A549 (cell line): ENCODE results near the gene SLC16A12. TPM values are rescaled to one million over a fixed set of nuclear protein-coding genes. Genes with fewer than 3 reads are reported as not detected.

ENCODE experiments used
- ATAC-seq, 2 experiments: fragments of 200-7000 bp in 1 of 2; fragments of >200 bp in 1 of 2; cut with Nextera tagmentation in 1 of 2; cut with Tn5 transposase in 1 of 2; 3 replicates each; pipeline versions ENCODE4 v1.8.0 to v1.9.1; 2018 to 2020; ENCODE audit warnings: mild to moderate bottlenecking in 1 of 2, moderate library complexity in 1 of 2
- CTCF ChIA-PET: fragments of 300-600 bp; sonication (Branson Sonifier 250); formaldehyde crosslinking; extraction: SDS; loops from one replicate; lab custom pipeline; 2021; ENCODE audit warnings: antibody characterized with exemption, inconsistent platforms; lab: Yijun Ruan, JAX
- POLR2A ChIA-PET: fragments of 350-600 bp; formaldehyde crosslinking; extraction: SDS; loops from one replicate; lab custom pipeline; 2021; ENCODE audit warnings: antibody characterized with exemption, inconsistent platforms; lab: Yijun Ruan, JAX
- DNase-seq, 2 experiments: peaks; one replicate each; pipeline versions ENCODE4 v3.0.0 to v3.0.0-alpha.2; 2011 to 2016; ENCODE audit warnings: low read depth in 1 of 2, low spot score in 1 of 2
- FAIRE-seq: peaks from 2 replicates; lab custom pipeline; 2011; peaks lifted over from hg19 to GRCh38; lab: Jason Lieb, UNC
- H3K27ac ChIP-seq, 2 experiments: fragments of >200 bp; sonication (Bioruptor Twin); formaldehyde crosslinking; 3 replicates each; pipeline ENCODE4 v1.5.1; 2016 to 2017
- H3K4me1 ChIP-seq: fragments of >200 bp; sonication (Bioruptor Twin); formaldehyde crosslinking; 3 replicates; pipeline ENCODE4 v1.6.1; 2016
- H3K4me2 ChIP-seq: fragments of >200 bp; sonication (Bioruptor Twin); formaldehyde crosslinking; 3 replicates; pipeline ENCODE4 v1.6.1; 2016
- H3K4me3 ChIP-seq: fragments of >200 bp; sonication (Bioruptor Twin); formaldehyde crosslinking; 3 replicates; pipeline ENCODE4 v1.5.1; 2016
- H3K9me3 ChIP-seq: fragments of >200 bp; sonication (Bioruptor Twin); formaldehyde crosslinking; 3 replicates; pipeline ENCODE4 v1.6.1; 2016
- CBX2 ChIP-seq: fragments of 200-600 bp; sonication (generic); IDR thresholded peaks from 2 replicates; pipeline ENCODE4 v1.6.1; 2016; ENCODE audit warnings: low read depth, mild to moderate bottlenecking, borderline replicate concordance
- CHD2 ChIP-seq: fragments of 150-350 bp; IDR thresholded peaks from 2 replicates; pipeline ENCODE4 v1.6.1; 2014; ENCODE audit warnings: low read length; ENCODE audit not compliant: partially characterized antibody
- CHD4 ChIP-seq: fragments of 200-600 bp; sonication (generic); IDR thresholded peaks from 2 replicates; pipeline ENCODE4 v1.6.1; 2016; ENCODE audit warnings: antibody characterized with exemption, mild to moderate bottlenecking, borderline replicate concordance
- EHF ChIP-seq: fragments of 250-450 bp; sonication (Bioruptor Pico); IDR thresholded peaks from 2 replicates; pipeline ENCODE4 v1.5.0; 2020; ENCODE audit warnings: mild to moderate bottlenecking
- EHMT2 ChIP-seq: fragments of 200-600 bp; sonication (generic); IDR thresholded peaks from 2 replicates; pipeline ENCODE4 v1.6.1; 2016; ENCODE audit warnings: antibody characterized with exemption, low read depth, mild to moderate bottlenecking, moderate library complexity
- ESRRA ChIP-seq: fragments of 150-350 bp; IDR thresholded peaks from 2 replicates; pipeline ENCODE4 v1.6.1; 2014; ENCODE audit warnings: mild to moderate bottlenecking, low read length, borderline replicate concordance
- FOXS1 ChIP-seq: fragments of 250-450 bp; sonication (Bioruptor Pico); IDR thresholded peaks from 2 replicates; pipeline ENCODE4 v1.5.0; 2020; ENCODE audit warnings: mild to moderate bottlenecking, moderate library complexity
- HOXB5 ChIP-seq: fragments of 250-450 bp; sonication (Bioruptor Pico); IDR thresholded peaks from 2 replicates; pipeline ENCODE4 v1.5.0; 2020; ENCODE audit warnings: mild to moderate bottlenecking, moderate library complexity
- KDM5A ChIP-seq: fragments of 200-600 bp; sonication (generic); IDR thresholded peaks from 2 replicates; pipeline ENCODE4 v1.6.1; 2016; ENCODE audit warnings: antibody characterized with exemption, mild to moderate bottlenecking
- MAFK ChIP-seq: fragments of 450-650 bp; IDR thresholded peaks from 2 replicates; pipeline ENCODE4 v1.6.1; 2014; ENCODE audit not compliant: partially characterized antibody
- MAZ ChIP-seq: fragments of 150-350 bp; IDR thresholded peaks from 2 replicates; pipeline ENCODE4 v1.6.1; 2014; ENCODE audit warnings: antibody characterized with exemption, low read depth, low read length, borderline replicate concordance
- MYC ChIP-seq: IDR thresholded peaks from 2 replicates; pipeline ENCODE4 v1.6.1; 2012; ENCODE audit warnings: mild to moderate bottlenecking, inconsistent platforms, low read length, improper control_type of control experiment, borderline replicate concordance
- PHF8 ChIP-seq: fragments of 200-600 bp; sonication (generic); IDR thresholded peaks from 2 replicates; pipeline ENCODE4 v1.6.1; 2016; ENCODE audit warnings: low read depth, mild to moderate bottlenecking, antibody characterized with exemption, moderate library complexity, borderline replicate concordance
- POLR2A ChIP-seq: IDR thresholded peaks from 2 replicates; pipeline ENCODE4 v1.6.1; 2012; ENCODE audit warnings: mild to moderate bottlenecking, low read length
- RAD21 ChIP-seq, 2 experiments: fragments of >200 bp in 1 of 2; sonication (Bioruptor Twin) in 1 of 2; formaldehyde crosslinking in 1 of 2; IDR thresholded peaks in 1 of 2; conservative IDR thresholded peaks in 1 of 2; 2 replicates in 1 of 2; 3 replicates in 1 of 2; pipeline ENCODE4 v1.6.1; 2012 to 2018; ENCODE audit warnings: inconsistent platforms in 1 of 2
- RCOR1 ChIP-seq: fragments of 150-350 bp; IDR thresholded peaks from 2 replicates; pipeline ENCODE4 v1.6.1; 2014; ENCODE audit warnings: antibody characterized with exemption, low read length, low read depth
- SMC3 ChIP-seq: fragments of >200 bp; sonication (Bioruptor Twin); formaldehyde crosslinking; IDR thresholded peaks from 3 replicates; pipeline ENCODE4 v1.6.1; 2018; ENCODE audit warnings: inconsistent platforms
- TFCP2L1 ChIP-seq: fragments of 250-450 bp; sonication (Bioruptor Pico); IDR thresholded peaks from 2 replicates; pipeline ENCODE4 v1.5.0; 2021; ENCODE audit warnings: mild to moderate bottlenecking
- ZC3H11A ChIP-seq: fragments of 450-650 bp; IDR thresholded peaks from 2 replicates; pipeline ENCODE4 v1.6.1; 2014; ENCODE audit warnings: antibody characterized with exemption, mild to moderate bottlenecking
- ZFP36 ChIP-seq: fragments of 450-650 bp; IDR thresholded peaks from 2 replicates; pipeline ENCODE4 v1.6.1; 2014; ENCODE audit warnings: borderline replicate concordance; ENCODE audit not compliant: partially characterized antibody
- ZNF302 ChIP-seq: fragments of 250-450 bp; sonication (Bioruptor Pico); IDR thresholded peaks from 2 replicates; pipeline ENCODE4 v1.9.0; 2021; ENCODE audit warnings: inconsistent platforms, mild to moderate bottlenecking, moderate library complexity
- ZSCAN20 ChIP-seq: fragments of 250-450 bp; sonication (Bioruptor Pico); IDR thresholded peaks from 2 replicates; pipeline ENCODE4 v1.8.0; 2022; ENCODE audit warnings: mild to moderate bottlenecking, moderate library complexity
- WGBS: methylation state at CpG from one replicate; pipeline ENCODE4 v1.1.6; 2017; ENCODE audit errors: missing lambda C conversion rate; 5-methylcytosine and 5-hydroxymethylcytosine counted together
- polyA plus RNA-seq, 4 experiments: library from polyadenylated mRNA; depleted of rRNA in 3 of 4; stranded (reverse); fragments of >200 nt; fragmentation: RNase III in 1 of 4; extraction: RNeasy Plus Mini Kit Qiagen cat#74134 plus additional on column Dnase treatment in 1 of 4; gene quantifications; 2 replicates in 3 of 4; 3 replicates in 1 of 4; pipeline ENCODE4 v1.2.3, GENCODE V29; 2011 to 2017
- TF ChIP-seq, protein P1 (sequence below): IDR thresholded peaks from 2 replicates; pipeline ENCODE4 v1.6.1; 2012
- TF ChIP-seq, protein P2 (sequence below): fragments of 150-350 bp; IDR thresholded peaks from 2 replicates; pipeline ENCODE4 v1.6.1; 2014; ENCODE audit warnings: low read depth, mild to moderate bottlenecking, low read length
- TF ChIP-seq, protein P3 (sequence below): fragments of >200 bp; sonication (Bioruptor Twin); formaldehyde crosslinking; IDR thresholded peaks from 2 replicates; pipeline ENCODE4 v1.6.1; 2016

SLC16A12 gene
- polyA plus RNA-seq, 2 of the 4 experiments (the other 2 are of a cell fraction): 0.14 to 0.19 TPM

DNA sequence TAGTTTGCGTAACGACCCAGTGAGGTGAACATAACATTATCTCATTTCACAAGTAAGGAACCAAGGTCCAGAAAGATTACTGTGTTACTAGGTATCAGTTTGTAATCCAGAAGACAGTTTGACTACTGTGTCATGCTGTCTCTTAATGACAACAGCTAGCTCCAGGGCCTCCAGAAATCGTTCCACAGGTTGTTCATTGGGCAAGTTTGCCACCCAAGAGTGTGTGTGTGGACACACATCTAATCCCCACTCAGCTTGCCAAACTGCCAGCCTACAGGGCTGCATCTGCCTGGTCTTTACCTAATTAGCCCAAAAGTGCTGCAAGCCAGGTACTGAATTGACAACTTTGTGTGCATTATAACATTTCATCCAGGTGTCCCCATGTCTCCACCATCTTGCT lies 27.9 kb upstream of the SLC16A12 start:
- CTCF ChIA-PET: interaction anchor here (1.0 to 8.5 kb wide), 12 partner anchors 8 to 313 kb away, joined by 3 to 88 read pairs (median 4); no protein-coding TSS in a partner anchor
- POLR2A ChIA-PET: no interaction called here
- H3K27ac ChIP-seq: peak overlapping the region in 1 of 2 experiments; percentile 6; a peak in 1 of 6 replicates
- no peak for TF ChIP-seq MAZ
- no peak for TF ChIP-seq POLR2A
- no peak for TF ChIP-seq MYC
- TF ChIP-seq, protein P1, sequence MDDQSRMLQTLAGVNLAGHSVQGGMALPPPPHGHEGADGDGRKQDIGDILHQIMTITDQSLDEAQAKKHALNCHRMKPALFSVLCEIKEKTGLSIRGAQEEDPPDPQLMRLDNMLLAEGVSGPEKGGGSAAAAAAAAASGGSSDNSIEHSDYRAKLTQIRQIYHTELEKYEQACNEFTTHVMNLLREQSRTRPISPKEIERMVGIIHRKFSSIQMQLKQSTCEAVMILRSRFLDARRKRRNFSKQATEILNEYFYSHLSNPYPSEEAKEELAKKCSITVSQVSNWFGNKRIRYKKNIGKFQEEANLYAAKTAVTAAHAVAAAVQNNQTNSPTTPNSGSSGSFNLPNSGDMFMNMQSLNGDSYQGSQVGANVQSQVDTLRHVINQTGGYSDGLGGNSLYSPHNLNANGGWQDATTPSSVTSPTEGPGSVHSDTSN: no peak
- no peak for TF ChIP-seq CBX2
- DNase-seq: no peak
- H3K9me3 ChIP-seq: no peaks in the 10 kb centered on the region
- ATAC-seq: no peak
- no peak for FAIRE-seq
- WGBS: 83% methylated on average over 3 of the region's 3 CpGs
- no peaks in the 10 kb centered on the region for H3K4me1 ChIP-seq
- H3K4me3 ChIP-seq: no peak overlapping the region
- no peak overlapping the region for H3K4me2 ChIP-seq

DNA sequence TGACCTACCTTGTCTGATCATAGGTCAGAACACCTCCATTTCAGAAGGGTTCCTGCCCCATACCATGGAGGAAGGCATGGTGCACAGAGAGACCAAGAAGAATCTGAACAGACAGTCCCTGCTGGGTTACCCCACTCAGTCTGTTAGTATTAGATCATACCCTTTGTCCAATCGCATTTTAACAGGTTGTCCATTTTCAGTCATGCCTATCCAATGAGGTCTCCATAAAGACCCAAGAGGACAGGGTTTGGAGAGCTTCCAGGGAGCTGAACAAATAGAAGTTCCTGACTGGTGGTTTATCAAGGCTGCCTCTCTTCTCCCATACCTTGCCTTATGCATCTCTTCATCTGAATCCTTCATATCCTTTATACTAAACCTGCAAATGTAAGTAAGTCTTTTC lies 21.2 kb upstream of the SLC16A12 start:
- TF ChIP-seq TFCP2L1 (CRISPR knock-in tag) (no peak), HOXB5 (CRISPR knock-in tag) (no peak), CHD2 (no peak)
- FAIRE-seq (no peak), DNase-seq (no peak), ATAC-seq (peak; percentile 13 to 37; a peak in 1 of 6 replicates)
- ChIA-PET CTCF (interaction anchor here (1.1 to 8.5 kb wide), 5 partner anchors 8 to 137 kb away, joined by 3 to 88 read pairs (median 6); no protein-coding TSS in a partner anchor), POLR2A (interaction anchor here (1.2 kb wide), 1 partner anchor 87 kb away, joined by 3 read pairs; no protein-coding TSS in a partner anchor)
- peak overlapping the region; percentile 5 to 50; a peak in 2 of 6 replicates for H3K27ac ChIP-seq
- 71% methylated on average over 1 of the region's 1 CpG for WGBS
- H3K4me3 ChIP-seq: no peak overlapping the region
- H3K9me3 ChIP-seq: no peaks in the 10 kb centered on the region
- H3K4me2 ChIP-seq: peak overlapping the region; percentile 35
- H3K4me1 ChIP-seq: peaks cover 37% of the 10 kb centered on the region

DNA sequence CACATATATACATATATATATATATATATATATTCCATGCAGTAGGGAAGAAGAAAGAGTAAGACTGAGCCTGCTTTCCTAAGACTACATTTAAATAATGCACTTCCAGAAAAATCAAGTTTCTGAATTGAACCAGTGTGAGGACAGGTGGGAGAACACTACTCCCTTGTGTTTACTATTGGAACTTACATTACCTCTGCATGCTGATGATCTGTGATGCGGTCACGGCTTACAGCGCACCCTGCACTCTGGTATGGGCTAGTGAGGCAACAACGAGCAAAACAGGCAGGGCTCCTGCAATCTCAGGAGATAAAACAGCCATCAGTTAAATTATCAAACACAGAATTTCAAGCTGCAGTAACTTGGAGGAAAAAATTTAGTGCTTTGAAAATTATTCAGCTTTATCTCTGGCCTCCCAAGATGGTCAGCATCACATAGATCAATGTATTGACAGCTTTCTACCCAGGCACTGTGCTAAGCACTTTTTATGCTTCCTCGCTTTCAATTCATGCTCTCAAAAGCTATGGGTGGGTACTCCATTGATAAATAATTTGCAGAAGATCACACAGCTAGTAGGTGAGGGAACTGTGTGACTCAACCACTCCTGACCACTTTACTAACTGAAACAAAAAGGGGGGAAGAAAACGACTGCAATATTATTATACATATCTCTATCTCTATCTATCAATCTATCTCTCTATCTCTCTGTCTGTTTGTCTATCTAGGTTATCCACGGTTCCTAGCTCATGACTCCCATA lies 20.5 kb upstream of the SLC16A12 start:
- CTCF ChIA-PET: interaction anchor here (0.6 to 8.5 kb wide), 6 partner anchors 9 to 167 kb away, joined by 3 to 88 read pairs (median 4); no protein-coding TSS in a partner anchor
- WGBS: 61% methylated on average over 7 of the region's 7 CpGs

DNA sequence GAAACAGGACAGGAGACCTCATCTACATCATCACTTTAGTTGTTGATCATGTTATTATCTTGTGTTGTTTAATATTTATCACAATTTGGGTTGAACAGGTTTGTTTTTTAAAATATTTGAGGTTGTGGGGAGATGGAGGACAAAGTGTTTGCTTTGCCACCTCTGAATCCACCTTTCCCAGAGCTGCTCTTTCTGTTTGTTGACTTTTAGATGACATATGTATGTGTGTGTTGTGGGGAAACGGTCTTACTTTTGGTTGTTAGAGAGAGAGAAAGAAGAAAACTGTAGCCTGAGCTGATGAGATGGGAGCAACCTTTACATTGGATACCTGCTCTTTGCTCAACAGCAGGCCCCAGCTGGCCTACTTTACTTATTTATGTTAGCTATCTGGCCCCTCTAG lies 19.0 kb upstream of the SLC16A12 start:
- peak overlapping the region; percentile 62 to 83; a peak in 5 of 6 replicates for H3K27ac ChIP-seq
- H3K9me3 ChIP-seq: no peaks in the 10 kb centered on the region
- TF ChIP-seq EHF (CRISPR knock-in tag) (no peak), RCOR1 (no peak), MAFK (no peak), ZSCAN20 (CRISPR knock-in tag) (no peak), FOXS1 (CRISPR knock-in tag) (no peak), CHD4 (no peak), EHMT2 (no peak), ESRRA (no peak), KDM5A (no peak), ZNF302 (CRISPR knock-in tag) (no peak), ZFP36 (no peak), PHF8 (no peak)
- TF ChIP-seq, protein P2, sequence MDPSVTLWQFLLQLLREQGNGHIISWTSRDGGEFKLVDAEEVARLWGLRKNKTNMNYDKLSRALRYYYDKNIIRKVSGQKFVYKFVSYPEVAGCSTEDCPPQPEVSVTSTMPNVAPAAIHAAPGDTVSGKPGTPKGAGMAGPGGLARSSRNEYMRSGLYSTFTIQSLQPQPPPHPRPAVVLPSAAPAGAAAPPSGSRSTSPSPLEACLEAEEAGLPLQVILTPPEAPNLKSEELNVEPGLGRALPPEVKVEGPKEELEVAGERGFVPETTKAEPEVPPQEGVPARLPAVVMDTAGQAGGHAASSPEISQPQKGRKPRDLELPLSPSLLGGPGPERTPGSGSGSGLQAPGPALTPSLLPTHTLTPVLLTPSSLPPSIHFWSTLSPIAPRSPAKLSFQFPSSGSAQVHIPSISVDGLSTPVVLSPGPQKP: no peak
- TF ChIP-seq, protein P3, sequence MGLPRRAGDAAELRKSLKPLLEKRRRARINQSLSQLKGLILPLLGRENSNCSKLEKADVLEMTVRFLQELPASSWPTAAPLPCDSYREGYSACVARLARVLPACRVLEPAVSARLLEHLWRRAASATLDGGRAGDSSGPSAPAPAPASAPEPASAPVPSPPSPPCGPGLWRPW: no peak
- H3K4me2 ChIP-seq: peak overlapping the region; percentile 30
- ATAC-seq: no peak; a peak in 1 of 6 replicates
- H3K4me3 ChIP-seq: no peak overlapping the region
- ChIA-PET POLR2A (interaction anchor here (1.2 kb wide), 1 partner anchor 89 kb away, joined by 3 read pairs; no protein-coding TSS in a partner anchor), CTCF (interaction anchor here (1.0 to 4.0 kb wide), 5 partner anchors 88 to 162 kb away, joined by 3 to 15 read pairs (median 7); partner anchors contain the start of gene IFIT1)
- no peak for DNase-seq
- no peak for FAIRE-seq
- 0% methylated on average over 1 of the region's 1 CpG for WGBS
- H3K4me1 ChIP-seq: peaks cover 50% of the 10 kb centered on the region

More for the DNA sequence above, 20.5 kb upstream of the SLC16A12 start:
- DNase-seq: peak in 1 of 2 experiments; percentile 38
- peak overlapping the region; percentile 13 to 50; a peak in 2 of 6 replicates for H3K27ac ChIP-seq
- FAIRE-seq: no peak
- peaks cover 37% of the 10 kb centered on the region for H3K4me1 ChIP-seq
- ATAC-seq: peak; percentile 66 to 72; a peak in 4 of 6 replicates
- TF ChIP-seq RAD21 (conservative IDR thresholded peaks at IDR 0.05 in 1 of 2, IDR thresholded peaks at IDR 0.05 in 1 of 2): peak; percentile 43 to 62; a peak in 4 of 5 replicates
- TF ChIP-seq SMC3: peak; percentile 33; the same call in 1 of the 3 replicates
- TF ChIP-seq ZC3H11A: no peak
- TF ChIP-seq, all 56 proteins: peak for 2
- POLR2A ChIA-PET: interaction anchor here (1.2 kb wide), 1 partner anchor 88 kb away, joined by 3 read pairs; no protein-coding TSS in a partner anchor
- Histone ChIP-seq H3K4me2 (peak overlapping the region; percentile 35), H3K9me3 (no peaks in the 10 kb centered on the region), H3K4me3 (no peak overlapping the region)
